GM12875 (cell line): ENCODE data around the gene ADAMTSL1.

ENCODE experiments used
- H3K4me3 ChIP-seq: one replicate; pipeline ENCODE4 v1.5.1; 2011; ENCODE audit warnings: low read depth, low read length, control low read depth
- CTCF ChIP-seq: IDR thresholded peaks from 2 replicates; pipeline ENCODE4 v1.5.1; 2011; ENCODE audit warnings: low read depth, mild to moderate bottlenecking, control low read depth, inconsistent platforms, low read length, moderate library complexity, borderline replicate concordance; ENCODE audit not compliant: insufficient read depth

Gene ADAMTSL1

GRCh38 chr9:18903450-18903849 lies 429.5 kb downstream of the ADAMTSL1 start:
- no peak overlapping the region for H3K4me3 ChIP-seq
- no peak for TF ChIP-seq CTCF

- no peak overlapping the region for H3K4me3 ChIP-seq
- no peak for TF ChIP-seq CTCF
These were observed 431.3 kb downstream of the ADAMTSL1 start for GRCh38 chr9:18905028-18905882.

GRCh38 chr9:18905883-18906629 lies 432.1 kb downstream of the ADAMTSL1 start:
- no peak for TF ChIP-seq CTCF
- no peak overlapping the region for H3K4me3 ChIP-seq

DNA sequence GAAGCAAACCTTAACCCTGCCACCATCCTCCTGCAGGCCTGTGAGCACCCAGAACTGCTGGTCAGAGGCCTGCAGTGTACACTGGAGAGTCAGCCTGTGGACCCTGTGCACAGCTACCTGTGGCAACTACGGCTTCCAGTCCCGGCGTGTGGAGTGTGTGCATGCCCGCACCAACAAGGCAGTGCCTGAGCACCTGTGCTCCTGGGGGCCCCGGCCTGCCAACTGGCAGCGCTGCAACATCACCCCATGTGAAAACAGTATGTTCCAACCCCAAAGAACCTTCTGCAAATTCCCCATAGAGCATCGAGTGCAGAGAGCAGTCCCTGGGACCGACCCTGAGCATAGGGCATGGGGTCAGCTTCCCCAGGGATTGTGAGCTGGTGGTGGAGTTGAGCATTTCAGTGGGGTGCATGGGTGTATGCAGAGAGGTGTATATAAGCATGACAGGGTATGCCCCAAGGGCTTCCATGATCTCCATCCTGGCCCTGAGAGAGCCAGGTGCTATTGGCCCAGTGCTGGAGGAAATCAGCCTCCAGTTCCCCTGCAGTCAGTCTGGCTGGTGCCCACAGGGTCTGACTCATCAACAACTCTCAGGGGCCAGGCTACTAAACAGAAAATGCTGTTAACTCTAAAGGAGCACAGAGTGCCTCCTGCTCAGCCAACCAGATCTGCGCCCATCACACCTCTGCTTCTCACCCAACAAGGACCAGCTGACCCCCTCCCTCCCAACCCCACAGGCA lies 432.9 kb downstream of the ADAMTSL1 start:
- no peak overlapping the region for H3K4me3 ChIP-seq
- TF ChIP-seq CTCF: no peak

DNA sequence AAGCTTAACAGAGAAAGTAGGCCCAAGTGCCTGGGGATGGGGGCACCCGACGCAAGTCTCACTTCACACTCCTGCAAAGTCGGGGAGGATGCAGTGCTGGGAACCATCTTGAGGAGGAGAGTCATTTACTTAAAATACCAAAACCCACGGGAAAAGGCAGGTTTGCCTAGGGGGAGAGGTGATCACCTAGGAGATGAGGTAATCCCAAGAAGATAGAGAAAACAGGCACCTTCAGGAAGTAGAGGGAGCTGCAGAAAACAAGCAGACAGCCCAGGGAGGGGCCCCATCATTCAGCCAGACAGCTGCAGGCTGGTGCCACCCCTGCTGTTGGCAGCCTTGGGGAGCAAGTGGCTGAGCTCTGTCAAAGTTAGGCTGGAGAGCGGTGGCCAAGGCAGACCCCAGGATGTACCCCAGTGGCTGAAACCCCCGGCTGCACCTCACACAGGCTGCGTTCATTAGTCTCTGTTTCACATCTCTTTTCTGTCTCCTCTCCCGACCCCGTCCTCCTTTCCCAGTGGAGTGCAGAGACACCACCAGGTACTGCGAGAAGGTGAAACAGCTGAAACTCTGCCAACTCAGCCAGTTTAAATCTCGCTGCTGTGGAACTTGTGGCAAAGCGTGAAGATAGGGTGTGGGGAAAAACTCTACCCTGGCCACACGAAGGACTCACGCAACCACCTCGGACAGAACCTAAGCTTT lies 434.1 kb downstream of the ADAMTSL1 start:
- no peak for TF ChIP-seq CTCF
- H3K4me3 ChIP-seq: no peak overlapping the region

GRCh38 chr9:18909140-18910018 lies 435.4 kb downstream of the ADAMTSL1 start:
- TF ChIP-seq CTCF: no peak
- H3K4me3 ChIP-seq: no peak overlapping the region
